Nucleus accumbens (tissue), 56 donors: Measurements from ENCODE around the gene PLA2G15.
A peak's percentile ranks its signal among the peaks of the same experiment; 100 is the strongest.
"Not testable (repeated sequence)": the region's sequence is repeated elsewhere in the genome, so short reads cannot be mapped to it uniquely, and the experiment has no call there.

Source experiments
- DNase-seq, 56 donors: peaks; one replicate each; lab custom pipeline; 2025; lab: John Stamatoyannopoulos, UW

Gene PLA2G15

GRCh38 chr16:68273896-68274295, 28.7 kb downstream of the PLA2G15 start:
- no peak for DNase-seq

GRCh38 chr16:68274441-68274840, 29.3 kb downstream of the PLA2G15 start:
- no peak for DNase-seq

GRCh38 chr16:68275611-68276191, 30.5 kb downstream of the PLA2G15 start:
- DNase-seq, result no peak

GRCh38 chr16:68276223-68276622, 31.1 kb downstream of the PLA2G15 start:
- DNase-seq, result no peak

GRCh38 chr16:68279726-68280558, 34.8 kb downstream of the PLA2G15 start:
- DNase-seq, result no peak

GRCh38 chr16:68281368-68282063, 36.3 kb downstream of the PLA2G15 start:
- DNase-seq, result no peak

GRCh38 chr16:68282064-68282452, 36.9 kb downstream of the PLA2G15 start:
- DNase-seq, result no peak

GRCh38 chr16:68283346-68283745, 38.2 kb downstream of the PLA2G15 start:
- DNase-seq, result no peak

GRCh38 chr16:68283801-68284598, 38.8 kb downstream of the PLA2G15 start:
- no peak for DNase-seq

GRCh38 chr16:68284847-68285246, 39.7 kb downstream of the PLA2G15 start:
- no peak for DNase-seq

- DNase-seq, result no peak
Measured at GRCh38 chr16:68285683-68286082, 40.5 kb downstream of the PLA2G15 start.

- DNase-seq, result no peak
Measured at GRCh38 chr16:68286153-68287074, 41.2 kb downstream of the PLA2G15 start.

- no peak for DNase-seq
Measured at GRCh38 chr16:68287276-68288251, 42.4 kb downstream of the PLA2G15 start.

- DNase-seq, result no peak
Measured at GRCh38 chr16:68288252-68288650, 43.1 kb downstream of the PLA2G15 start.

- not testable (repeated sequence) for DNase-seq
Measured at GRCh38 chr16:68288796-68289195, 43.6 kb downstream of the PLA2G15 start.

- DNase-seq, result no peak
Measured at GRCh38 chr16:68289202-68289601, 44.0 kb downstream of the PLA2G15 start.

GRCh38 chr16:68289621-68290329, 44.6 kb downstream of the PLA2G15 start:
- DNase-seq, result peak in 3 of 56 donors; percentile 8 to 26 (median 12)

GRCh38 chr16:68290450-68290849, 45.3 kb downstream of the PLA2G15 start:
- DNase-seq, result no peak
